GM21423 (cell line): ENCODE results near the gene EBF3.

Experiments
- ATAC-seq: cut with Tn5 transposase; IDR thresholded peaks from one replicate; pipeline ENCODE4 v1.9.1; 2021; ENCODE audit warnings: mild to moderate bottlenecking, moderate library complexity; ENCODE audit not compliant: unreplicated experiment

EBF3 gene

GRCh38 chr10:129842031-129842430 lies 122.0 kb downstream of the EBF3 start:
- no peak for ATAC-seq

- ATAC-seq: no peak
These were observed 122.5 kb downstream of the EBF3 start for GRCh38 chr10:129841590-129841989.

GRCh38 chr10:129841071-129841470 lies 123.0 kb downstream of the EBF3 start:
- no peak for ATAC-seq

DNA sequence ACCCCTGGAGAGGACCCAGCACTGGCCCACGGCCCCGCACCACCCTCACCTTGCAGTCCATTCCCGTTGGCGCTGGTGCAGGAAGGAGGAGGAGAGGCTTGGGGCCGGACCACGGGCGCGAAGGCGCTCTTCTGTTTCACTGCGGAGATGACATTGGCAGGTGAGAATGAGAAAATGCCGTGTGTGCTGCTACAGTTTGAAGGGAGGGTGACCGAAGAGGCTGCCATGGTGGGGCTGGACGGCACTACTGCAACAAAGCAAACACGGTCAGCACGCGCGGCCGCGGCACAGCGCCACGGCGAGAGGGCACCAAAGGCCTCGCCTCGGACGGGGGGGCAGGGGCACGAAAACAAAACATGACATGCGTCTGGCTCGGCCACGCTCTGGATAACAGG lies 123.9 kb downstream of the EBF3 start:
- no peak for ATAC-seq

DNA sequence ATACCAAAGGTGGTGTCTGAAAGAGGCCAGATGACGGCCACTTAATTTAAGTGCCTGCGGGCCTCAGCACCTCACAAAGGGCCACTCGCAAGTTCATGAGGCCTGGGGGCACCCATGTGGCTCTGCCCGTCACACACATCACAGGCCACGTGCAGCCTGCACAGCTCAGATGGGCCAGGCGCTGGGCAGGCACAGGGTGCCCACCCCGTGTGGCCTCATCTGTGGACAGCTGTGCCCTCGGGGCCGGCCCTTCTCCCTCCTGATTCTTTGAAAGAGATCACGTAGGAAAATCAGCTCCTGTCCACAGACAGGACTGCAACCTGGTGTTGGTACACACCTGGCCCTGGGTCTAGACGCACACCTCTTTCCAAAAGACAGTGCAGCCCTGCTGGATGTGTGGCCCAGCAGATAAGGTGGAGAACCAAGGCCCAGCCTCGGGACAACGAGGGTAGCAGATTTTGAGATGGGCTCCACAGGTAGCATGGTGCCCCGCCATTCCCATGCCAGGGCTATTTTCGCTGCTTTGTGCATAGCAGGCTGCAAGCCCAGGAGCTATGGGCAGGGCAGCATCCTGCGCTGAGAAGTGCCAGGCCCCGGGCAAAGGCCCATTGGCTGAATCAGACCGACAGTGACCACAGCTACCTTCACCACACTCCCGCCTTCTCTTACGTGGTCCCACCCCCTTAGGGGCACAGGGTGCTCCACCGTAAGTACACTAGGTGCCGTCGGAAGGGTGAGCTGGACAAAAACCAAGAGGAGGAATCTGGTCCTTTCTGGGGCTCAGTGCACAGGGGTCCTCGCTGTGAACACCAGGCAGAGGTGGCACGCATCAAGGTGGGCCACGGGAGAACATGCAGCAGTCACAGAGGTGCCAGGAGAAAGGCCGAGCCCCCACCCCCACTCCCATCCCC lies 124.5 kb downstream of the EBF3 start:
- no peak for ATAC-seq

- no peak for ATAC-seq
These were observed 125.3 kb downstream of the EBF3 start for GRCh38 chr10:129838794-129839193.

- no peak for ATAC-seq
These were observed 126.0 kb downstream of the EBF3 start for GRCh38 chr10:129837909-129838582.

- ATAC-seq: no peak
These were observed 127.8 kb downstream of the EBF3 start for GRCh38 chr10:129836253-129836652.

DNA sequence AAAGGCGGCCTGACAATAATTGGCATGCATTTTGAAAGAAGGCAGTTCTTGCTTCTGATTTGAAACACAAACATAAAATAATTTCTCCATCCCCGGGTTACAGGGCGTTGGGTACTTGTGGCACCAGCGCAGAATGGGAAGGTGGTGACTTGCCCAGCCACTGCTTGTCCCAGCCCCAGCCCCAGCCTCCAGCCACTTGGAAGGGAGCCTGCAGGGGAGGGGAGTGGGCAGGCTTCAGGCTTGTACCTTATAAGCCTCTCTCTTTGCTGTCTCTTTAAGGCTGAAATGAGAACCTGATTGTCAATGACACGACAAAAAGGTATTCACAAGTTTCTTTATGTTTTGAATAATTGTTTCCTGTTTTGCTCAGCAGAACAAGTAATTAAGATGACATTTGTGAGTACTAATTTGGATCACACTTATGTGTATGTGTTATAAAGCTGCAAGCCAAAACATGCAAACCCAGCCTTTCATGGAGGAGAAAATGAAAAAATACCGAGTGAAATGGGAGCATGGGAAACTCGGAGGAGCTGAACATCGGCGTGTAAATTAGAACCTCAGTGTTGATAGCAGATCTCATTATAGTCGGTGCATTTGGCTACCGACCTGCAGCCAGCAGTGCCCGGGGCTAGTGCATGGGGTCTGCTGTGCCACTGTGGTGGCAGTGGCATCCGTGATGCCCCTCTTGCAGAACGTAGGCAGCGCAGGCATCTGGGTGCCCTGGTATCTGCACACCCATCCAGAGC lies 129.9 kb downstream of the EBF3 start:
- ATAC-seq: no peak

GRCh38 chr10:129833468-129833950 lies 130.6 kb downstream of the EBF3 start:
- ATAC-seq: no peak

DNA sequence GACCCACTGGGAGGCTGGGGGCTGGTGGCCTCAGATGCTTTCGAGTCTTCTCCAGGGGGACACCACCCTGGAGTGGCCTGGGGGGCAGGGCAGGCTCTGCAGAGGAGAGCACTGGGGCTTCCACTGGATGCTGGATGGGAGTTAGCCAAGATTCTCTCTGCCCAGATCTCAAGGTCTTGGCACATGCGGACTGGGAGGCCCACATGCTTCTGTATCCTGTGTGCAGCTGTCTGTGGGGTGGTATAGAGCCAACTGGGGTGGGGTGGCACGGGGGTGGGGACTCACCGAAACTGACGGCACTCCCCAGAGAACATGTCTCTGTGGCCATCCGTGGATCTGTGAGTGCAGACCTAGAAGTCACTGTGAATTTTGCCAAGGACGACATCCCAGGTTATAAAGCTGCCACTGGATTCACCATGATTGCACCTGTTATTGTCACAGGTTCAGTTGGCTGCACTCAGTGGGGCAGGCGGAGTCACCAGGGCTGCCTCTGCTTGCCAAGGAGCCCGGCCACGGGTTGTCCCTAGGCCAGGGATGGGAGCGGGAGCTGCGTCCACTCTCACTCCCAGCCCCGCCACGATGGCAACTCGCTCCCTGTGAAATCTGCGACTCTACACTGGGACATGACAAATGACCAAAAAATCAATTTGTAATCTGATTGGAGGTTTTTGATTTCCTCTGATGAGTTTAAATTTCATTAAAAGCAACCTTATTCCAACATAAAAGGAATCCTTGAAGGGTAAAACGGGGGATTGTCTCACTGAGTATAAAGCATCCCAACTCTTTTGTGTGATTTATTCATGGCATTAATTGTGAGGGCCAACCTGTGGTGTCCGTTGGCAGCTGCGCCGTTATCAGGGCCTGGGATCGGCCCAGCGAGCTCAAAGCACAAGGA lies 131.3 kb downstream of the EBF3 start:
- ATAC-seq: no peak

GRCh38 chr10:129831150-129831549 lies 132.9 kb downstream of the EBF3 start:
- no peak for ATAC-seq

DNA sequence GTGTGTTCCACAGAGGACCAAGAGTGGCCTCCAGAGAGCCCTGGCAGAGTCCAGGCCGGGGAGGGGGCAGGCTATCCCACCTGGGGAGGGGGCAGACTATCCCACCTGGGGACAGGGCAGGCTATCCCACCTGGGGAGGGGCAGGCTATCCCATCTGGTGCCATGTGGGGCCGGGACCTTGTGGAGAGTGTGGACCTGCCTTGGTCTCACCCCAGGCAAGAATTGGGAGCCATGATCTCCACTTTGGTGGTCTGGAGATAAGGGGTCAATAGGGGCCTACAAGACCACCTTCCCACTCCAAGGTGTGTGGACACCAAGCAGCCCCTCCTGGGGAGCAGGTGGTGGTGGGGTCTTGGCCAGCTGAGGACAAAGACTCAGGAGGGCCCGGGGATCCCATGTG lies 138.2 kb downstream of the EBF3 start:
- ATAC-seq: no peak

DNA sequence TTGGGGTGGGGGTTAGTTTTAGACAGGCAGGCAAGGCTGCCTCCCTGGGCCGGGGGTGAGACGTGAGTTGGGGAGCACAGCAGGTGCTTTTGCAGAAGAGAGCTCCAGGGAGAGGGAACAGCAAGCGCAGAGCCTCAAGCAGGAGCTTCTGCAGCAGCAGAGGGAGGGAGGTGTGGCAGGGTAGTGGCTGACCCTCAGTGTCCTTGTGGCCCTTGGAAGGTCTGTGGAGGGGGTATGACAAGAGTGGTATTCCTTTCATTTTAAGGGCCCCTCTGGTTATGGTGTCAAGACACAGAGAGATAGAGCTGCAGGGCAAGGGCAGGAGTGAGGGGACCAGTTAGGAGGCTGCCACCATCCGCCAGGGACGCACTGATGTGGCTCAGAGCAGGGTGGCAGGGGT lies 138.9 kb downstream of the EBF3 start:
- ATAC-seq: no peak

GRCh38 chr10:129820451-129820850 lies 143.6 kb downstream of the EBF3 start:
- no peak for ATAC-seq

DNA sequence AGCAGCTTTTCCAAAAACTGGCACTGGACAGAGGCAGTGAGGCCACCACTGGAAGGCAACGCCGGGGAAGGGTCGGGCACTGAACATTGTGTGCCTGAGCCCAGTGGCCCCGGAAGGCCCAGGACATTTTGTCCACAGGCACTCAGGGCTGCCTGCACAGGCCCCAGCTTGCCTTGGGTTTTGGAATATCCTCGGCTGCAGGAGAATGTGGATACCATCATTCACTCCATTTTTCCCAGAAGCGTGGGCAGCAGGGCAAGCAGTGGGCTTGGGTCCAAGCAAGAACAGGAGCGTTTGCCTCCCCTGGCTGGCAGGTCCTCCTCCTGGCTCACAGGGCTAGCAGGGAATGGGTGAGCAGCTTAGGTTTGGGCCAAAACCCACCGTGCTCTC lies 147.4 kb downstream of the EBF3 start:
- no peak for ATAC-seq

GRCh38 chr10:129815898-129816655 lies 148.0 kb downstream of the EBF3 start:
- ATAC-seq: no peak

- no peak for ATAC-seq
These were observed 149.1 kb downstream of the EBF3 start for GRCh38 chr10:129814681-129815646.

DNA sequence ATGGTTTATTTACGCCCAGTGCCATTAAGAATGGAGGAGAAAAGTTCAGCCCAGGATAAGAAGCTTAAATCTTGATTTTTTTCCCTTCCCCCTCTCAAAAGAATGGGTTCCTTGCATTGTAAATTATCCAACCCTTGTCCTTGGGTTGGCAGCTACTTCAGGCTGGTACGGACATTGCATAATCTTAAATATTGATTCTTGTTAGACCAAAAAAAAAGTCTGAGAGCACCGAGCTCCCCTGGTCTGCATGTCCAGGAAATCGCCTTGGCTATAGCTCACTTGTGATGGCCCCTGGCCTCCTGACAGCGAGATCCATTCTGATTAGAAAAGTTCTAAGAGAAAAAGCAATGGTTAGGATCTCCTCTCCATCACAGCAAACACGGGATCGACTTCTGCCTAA lies 151.7 kb downstream of the EBF3 start:
- ATAC-seq: no peak
